Pancreas (tissue), 10 donors: ENCODE results near the gene TYR. TPM values are rescaled to one million over a fixed set of nuclear protein-coding genes. Genes with fewer than 3 reads are reported as not detected.

Source experiments
- ATAC-seq, 4 donors: fragments of 200-7000 bp; cut with Tn5 transposase; one replicate each; pipeline versions ENCODE4 v1.8.0 to v1.9.1; 2020; ENCODE audit warnings: mild to moderate bottlenecking in 4 of 4, moderate library complexity in 4 of 4
- DNase-seq, 6 donors: peaks; one replicate each; pipeline ENCODE4 v3.0.0-alpha.2; 2020
- FAIRE-seq: peaks from 2 replicates; lab custom pipeline; 2012; peaks lifted over from hg19 to GRCh38; lab: Jason Lieb, UNC
- H3K27ac ChIP-seq, 4 donors: fragments of 200-600 bp; sonication (generic); 1 replicate in 3 of 4; 2 replicates in 1 of 4; pipeline versions ENCODE4 v1.5.0 to v1.8.0; 2020
- H3K27me3 ChIP-seq, 4 donors: fragments of 200-600 bp; one replicate each; pipeline ENCODE4 v1.8.0; 2021
- H3K36me3 ChIP-seq, 3 donors: fragments of 200-600 bp; sonication (generic) in 1 of 3; one replicate each; pipeline versions ENCODE4 v1.5.0 to v1.8.0; 2020 to 2021
- H3K4me1 ChIP-seq, 3 donors: fragments of 200-600 bp; one replicate each; pipeline ENCODE4 v1.8.0; 2021
- H3K4me3 ChIP-seq, 4 donors: fragments of 200-600 bp; sonication (generic) in 2 of 4; one replicate each; pipeline versions ENCODE4 v1.5.0 to v1.8.0; 2020 to 2021
- H3K9me3 ChIP-seq, 4 donors: fragments of 200-600 bp; one replicate each; pipeline ENCODE4 v1.8.0; 2021
- CTCF ChIP-seq, 4 donors: fragments of 200-600 bp; sonication (generic) in 3 of 4; IDR thresholded peaks; one replicate each; pipeline versions ENCODE4 v1.5.0 to v1.8.0; 2021; ENCODE audit warnings: antibody characterized with exemption in 4 of 4
- WGBS, 2 donors: extraction: QIAGEN DNeasy Blood & Tissue Kit; methylation state at CpG; one replicate each; pipeline ENCODE4 v1.1.7; 2013; 5-methylcytosine and 5-hydroxymethylcytosine counted together
- intact Hi-C, 3 donors: fragments of 100-400 bp; cut with DNase I; formaldehyde crosslinking; loops; one replicate each; pipeline versions ENCODE4 v1.11.1 to v1.14.2; 2022
- polyA plus RNA-seq, 2 donors: library from polyadenylated mRNA; stranded (reverse); fragments of 200-250 nt; gene quantifications; one replicate each; pipeline ENCODE4 v1.2.3, GENCODE V29; 2013
- total RNA-seq, 6 donors: library from RNA; stranded (reverse); fragmentation: NEBNext Ultra II Directional in 4 of 6; extraction: Animal tissue kit (Norgen Biotek cat#: 25700) in 4 of 6; gene quantifications; one replicate each; pipeline versions ENCODE4 v1.2.1 to v1.2.4, GENCODE V29; 2021 to 2023
- donor health status: healthy with polysubstance abuse.
- donor health status: DM: no; HTN: no; CAD: no; lungs with moderate emphysema.
- donor health status: DM: no; HTN: no; CAD: no.
- donor health status: control.
- donor health status: control.
- donor health status: Bipolar disorder and iron deficiency.
- donor health status: DM: yes; HTN: yes; CAD: no.
- donor health status: DM: no; HTN: no; CAD: no.
- donor health status: DM: no; HTN: no; CAD: no.
- donor health status: DM: yes; HTN: yes; CAD: no.

The TYR gene
- total and polyA plus RNA-seq, 8 donors = not detected

- WGBS, 2 donors = 66 to 67% methylated on average over 3 of the region's 3 CpGs
- intact Hi-C loops = no loop called here
- no peak for FAIRE-seq
- ATAC-seq = no peak
- Histone ChIP-seq H3K9me3 (no peaks in the 10 kb centered on the region), H3K4me1 (no peaks in the 10 kb centered on the region), H3K27me3 (no peaks in the 10 kb centered on the region), H3K36me3 (no peaks in the 10 kb centered on the region), H3K27ac (no peak overlapping the region), H3K4me3 (no peak overlapping the region)
- TF ChIP-seq CTCF (IDR thresholded peaks at IDR 0.05) = no peak
- no peak for DNase-seq
Observed at GRCh38 chr11:89163686-89164085, 14.0 kb upstream of the TYR start.

- intact Hi-C loops = no loop called here
- ATAC-seq = no peak
- H3K9me3 ChIP-seq = no peaks in the 10 kb centered on the region
- no peaks in the 10 kb centered on the region for H3K27me3 ChIP-seq
- no peak for FAIRE-seq
- DNase-seq = no peak
- no peaks in the 10 kb centered on the region for H3K36me3 ChIP-seq
- H3K4me1 ChIP-seq = no peaks in the 10 kb centered on the region
- no peak for TF ChIP-seq CTCF (IDR thresholded peaks at IDR 0.05)
- H3K27ac ChIP-seq = no peak overlapping the region
- no peak overlapping the region for H3K4me3 ChIP-seq
- whole genome bisulfite sequencing, 2 donors = 54 to 64% methylated on average over 3 of the region's 3 CpGs
Observed at GRCh38 chr11:89168396-89168795, 9.3 kb upstream of the TYR start.

- DNase-seq = no peak
- ATAC-seq = no peak
- H3K36me3 ChIP-seq = no peaks in the 10 kb centered on the region
- H3K4me1 ChIP-seq = no peaks in the 10 kb centered on the region
- WGBS, 2 donors = 65% methylated on average over 2 of the region's 2 CpGs
- no peak overlapping the region for H3K4me3 ChIP-seq
- H3K27ac ChIP-seq = no peak overlapping the region
- H3K27me3 ChIP-seq = no peaks in the 10 kb centered on the region
- no peaks in the 10 kb centered on the region for H3K9me3 ChIP-seq
- TF ChIP-seq CTCF (IDR thresholded peaks at IDR 0.05) = no peak
- FAIRE-seq = no peak
- intact Hi-C loops = no loop called here
Observed at GRCh38 chr11:89175796-89176195, 1.9 kb upstream of the TYR start.

- Histone ChIP-seq H3K4me1 (no peaks in the 10 kb centered on the region), H3K36me3 (no peaks in the 10 kb centered on the region), H3K4me3 (no peak overlapping the region), H3K27me3 (no peaks in the 10 kb centered on the region), H3K27ac (no peak overlapping the region), H3K9me3 (no peaks in the 10 kb centered on the region)
- 36 to 65% methylated on average over 2 of the region's 2 CpGs for WGBS, 2 donors
- FAIRE-seq (no peak), DNase-seq (no peak), ATAC-seq (no peak)
- TF ChIP-seq CTCF (IDR thresholded peaks at IDR 0.05) = no peak
- intact Hi-C loops = no loop called here
Observed at GRCh38 chr11:89176938-89177337, 737 bp upstream of the TYR start.

GRCh38 chr11:89181111-89181510 is 3.4 kb downstream of the TYR start:
- Histone ChIP-seq H3K4me1 (no peaks in the 10 kb centered on the region), H3K9me3 (no peaks in the 10 kb centered on the region), H3K27ac (no peak overlapping the region), H3K36me3 (no peaks in the 10 kb centered on the region), H3K27me3 (no peaks in the 10 kb centered on the region), H3K4me3 (no peak overlapping the region)
- intact Hi-C loops = no loop called here
- no peak for FAIRE-seq
- WGBS, 2 donors = 48 to 53% methylated on average over 2 of the region's 2 CpGs
- TF ChIP-seq CTCF (IDR thresholded peaks at IDR 0.05) = no peak
- no peak for DNase-seq
- no peak for ATAC-seq
